IMR-90 (cell line): ENCODE results near the gene STX18. TPM values are rescaled to one million over a fixed set of nuclear protein-coding genes. Genes with fewer than 3 reads are reported as not detected.
A peak's percentile ranks its signal among the peaks of the same experiment; 100 is the strongest.

Source experiments
- ATAC-seq: fragments of 200-7000 bp; cut with Tn5 transposase; 2 replicates; pipeline ENCODE4 v1.9.1; 2020; ENCODE audit warnings: low read depth, mild to moderate bottlenecking, moderate library complexity
- BruUV-seq: library from RNA; stranded (reverse); fragments of 400-500 nt; replicated peaks from 2 replicates; lab custom pipeline; 2021; lab: Mats Ljungman, UMichigan
- CTCF ChIA-PET: fragments of 300-600 bp; formaldehyde crosslinking; extraction: SDS; loops from one replicate; lab custom pipeline; 2021; ENCODE audit warnings: antibody characterized with exemption; lab: Yijun Ruan, JAX
- POLR2A ChIA-PET: fragments of 300-600 bp; sonication (Branson Sonifier 250); formaldehyde crosslinking; loops from one replicate; lab custom pipeline; 2022; ENCODE audit warnings: antibody characterized with exemption; ENCODE audit not compliant: unreplicated experiment; lab: Charles Lee
- DNase-seq: peaks from one replicate; pipeline ENCODE4 v3.0.0; 2013
- H2AFZ ChIP-seq: replicated peaks from 2 replicates; pipeline ENCODE3; 2013; ENCODE audit warnings: low read length, mild to moderate bottlenecking; ENCODE audit not compliant: poor library complexity
- H2AK5ac ChIP-seq: 2 replicates; pipeline ENCODE4 v1.6.1; 2013; ENCODE audit warnings: low read depth, low read length, inconsistent platforms
- H2AK9ac ChIP-seq: replicated peaks from 2 replicates; pipeline ENCODE3; 2013; ENCODE audit warnings: mild to moderate bottlenecking, low read depth, low read length, moderate library complexity; ENCODE audit not compliant: poor library complexity
- H2BK120ac ChIP-seq: 2 replicates; pipeline ENCODE4 v1.6.1; 2013; ENCODE audit warnings: low read depth, low read length, inconsistent platforms
- H2BK15ac ChIP-seq: 3 replicates; pipeline ENCODE4 v1.6.1; 2013; ENCODE audit warnings: low read depth, low read length, inconsistent platforms
- H2BK20ac ChIP-seq: 2 replicates; pipeline ENCODE4 v1.6.1; 2013; ENCODE audit warnings: low read depth, mild to moderate bottlenecking, inconsistent platforms, low read length, moderate library complexity
- H2BK5ac ChIP-seq: 2 replicates; pipeline ENCODE4 v1.6.1; 2013; ENCODE audit warnings: mild to moderate bottlenecking, low read depth, low read length, inconsistent platforms; ENCODE audit not compliant: poor library complexity, severe bottlenecking
- H3K14ac ChIP-seq: replicated peaks from 2 replicates; pipeline ENCODE4 v1.6.1; 2013; ENCODE audit warnings: low read depth, low read length, inconsistent platforms
- H3K18ac ChIP-seq: 2 replicates; pipeline ENCODE4 v1.6.1; 2013; ENCODE audit warnings: low read depth, low read length, control low read depth
- H3K23ac ChIP-seq: 2 replicates; pipeline ENCODE4 v1.6.1; 2013; ENCODE audit warnings: low read depth, low read length, inconsistent platforms
- H3K27ac ChIP-seq: 2 replicates; pipeline ENCODE4 v1.5.1; 2013; ENCODE audit warnings: mild to moderate bottlenecking, control low read depth, low read length; ENCODE audit not compliant: insufficient read depth
- H3K27me3 ChIP-seq: 2 replicates; pipeline ENCODE4 v1.6.1; 2013; ENCODE audit warnings: low read length; ENCODE audit not compliant: control insufficient read depth, insufficient read depth
- H3K36me3 ChIP-seq: 2 replicates; pipeline ENCODE4 v1.6.1; 2013; ENCODE audit warnings: low read length, mixed read lengths; ENCODE audit not compliant: control insufficient read depth, insufficient read depth
- H3K4ac ChIP-seq: 2 replicates; pipeline ENCODE4 v1.6.1; 2013; ENCODE audit warnings: low read depth, low read length, inconsistent platforms
- H3K4me1 ChIP-seq: 2 replicates; pipeline ENCODE4 v1.6.1; 2013; ENCODE audit warnings: low read length, mixed read lengths; ENCODE audit not compliant: control insufficient read depth, insufficient read depth
- H3K4me2 ChIP-seq: 2 replicates; pipeline ENCODE4 v1.6.1; 2013; ENCODE audit warnings: low read depth, mild to moderate bottlenecking, control low read depth, low read length, moderate library complexity
- H3K4me3 ChIP-seq: 2 replicates; pipeline ENCODE4 v1.5.1; 2013; ENCODE audit warnings: low read depth, mild to moderate bottlenecking, control low read depth, low read length, moderate library complexity; ENCODE audit not compliant: insufficient read depth
- H3K56ac ChIP-seq: 2 replicates; pipeline ENCODE4 v1.6.1; 2013; ENCODE audit warnings: low read length, inconsistent platforms; ENCODE audit not compliant: insufficient read depth; ENCODE audit errors: extremely low read depth
- H3K79me1 ChIP-seq, 2 experiments: 2 replicates each; pipeline ENCODE4 v1.6.1; 2013; ENCODE audit warnings: low read length in 2 of 2, inconsistent platforms in 1 of 2, low read depth in 1 of 2
- H3K9ac ChIP-seq: 2 replicates; pipeline ENCODE4 v1.6.1; 2013; ENCODE audit warnings: low read depth, low read length, control low read depth
- H3K9me1 ChIP-seq: 2 replicates; pipeline ENCODE4 v1.6.1; 2013; ENCODE audit warnings: low read length, inconsistent platforms; ENCODE audit not compliant: insufficient read depth
- H3K9me3 ChIP-seq: 2 replicates; pipeline ENCODE4 v1.6.1; 2013; ENCODE audit warnings: low read length; ENCODE audit not compliant: control insufficient read depth, insufficient read depth
- H4K20me1 ChIP-seq: 2 replicates; pipeline ENCODE4 v1.6.1; 2013; ENCODE audit warnings: low read length, inconsistent platforms; ENCODE audit not compliant: insufficient read depth
- H4K5ac ChIP-seq: 2 replicates; pipeline ENCODE4 v1.6.1; 2013; ENCODE audit warnings: mild to moderate bottlenecking, low read depth, low read length, control low read depth
- H4K8ac ChIP-seq, 2 experiments: 2 replicates each; pipeline ENCODE4 v1.6.1; 2013; ENCODE audit warnings: low read depth in 2 of 2, low read length in 2 of 2, control low read depth in 1 of 2, inconsistent platforms in 1 of 2
- H4K91ac ChIP-seq: 2 replicates; pipeline ENCODE4 v1.6.1; 2013; ENCODE audit warnings: low read depth, low read length, inconsistent platforms; ENCODE audit not compliant: insufficient read depth
- BHLHE40 ChIP-seq: fragments of 150-350 bp; IDR thresholded peaks from 2 replicates; pipeline ENCODE4 v1.6.1; 2016; ENCODE audit warnings: mild to moderate bottlenecking, low read depth, low read length
- CHD1 ChIP-seq: IDR thresholded peaks from 2 replicates; pipeline ENCODE4 v1.6.1; 2012; ENCODE audit warnings: low read depth, low read length, improper control_type of control experiment
- MXI1 ChIP-seq: IDR thresholded peaks from 2 replicates; pipeline ENCODE4 v1.6.1; 2012; ENCODE audit warnings: low read depth, mild to moderate bottlenecking, low read length, moderate library complexity, borderline replicate concordance
- RFX5 ChIP-seq: IDR thresholded peaks from 2 replicates; pipeline ENCODE4 v1.8.0; 2012; ENCODE audit warnings: low read depth, mild to moderate bottlenecking, low read length, moderate library complexity
- WGBS, 2 experiments: methylation state at CpG; one replicate each; pipeline versions ENCODE4 v1.1.5 to v1.1.7; 2013; ENCODE audit warnings: missing lambda C conversion rate in 2 of 2; ENCODE audit not compliant: insufficient read length in 1 of 2; ENCODE audit errors: extremely low coverage in 2 of 2; 5-methylcytosine and 5-hydroxymethylcytosine counted together
- dilution Hi-C: fragments of 300-500 bp; cut with HindIII; formaldehyde crosslinking; loops from one replicate; pipeline ENCODE4 v1.14.3; 2018; ENCODE audit warnings: low sequenced_read_pairs; ENCODE audit not compliant: unreplicated experiment
- in situ Hi-C: fragments of 300-500 bp; cut with MboI; formaldehyde crosslinking; loops from 3 replicates; pipeline ENCODE4 v1.14.3; 2019; ENCODE audit warnings: low sequenced_read_pairs, inconsistent platforms, mixed read lengths
- intact Hi-C: fragments of 100-400 bp; cut with micrococcal nuclease; formaldehyde crosslinking; loops from 2 replicates; pipeline ENCODE4 v1.10.0; 2022
- polyA plus RNA-seq, 3 experiments: library from polyadenylated mRNA; depleted of rRNA; stranded (reverse); fragments of >200 nt; gene quantifications; 2 replicates each; pipeline ENCODE4 v1.2.3, GENCODE V29; 2012; ENCODE audit warnings: low replicate concordance in 1 of 3
- total RNA-seq: library from RNA; depleted of rRNA; stranded (reverse); fragments of >200 nt; gene quantifications from 2 replicates; pipeline ENCODE4 v1.2.3, GENCODE V29; 2012

Gene STX18
- total and polyA plus RNA-seq, 2 of the 4 experiments (the other 2 are of a cell fraction), result 20.1 to 23.4 TPM

GRCh38 chr4:4479366-4479765, 62.5 kb downstream of the STX18 start:
- TF ChIP-seq RFX5 (no peak), BHLHE40 (no peak), MXI1 (no peak), CHD1 (no peak)
- no peak overlapping the region for H2AK9ac ChIP-seq
- no peak overlapping the region for H2BK120ac ChIP-seq
- BruUV-seq, result no TSS peak
- no peak overlapping the region for H2BK5ac ChIP-seq
- H3K4me2 ChIP-seq, result peak overlapping the region; percentile 45; the same call in 1 of the 2 replicates
- peaks cover 16% of the 10 kb centered on the region for H4K20me1 ChIP-seq
- dilution Hi-C loops, result no loop called here
- H3K27me3 ChIP-seq, result no peaks in the 10 kb centered on the region
- in situ Hi-C loops, result no loop called here
- peaks cover 5% of the 10 kb centered on the region; the same call in 1 of the 2 replicates for H3K9me1 ChIP-seq
- no peaks in the 10 kb centered on the region for H3K36me3 ChIP-seq
- no peak overlapping the region for H3K56ac ChIP-seq
- no peak overlapping the region for H2BK15ac ChIP-seq
- peaks cover 35 to 53% of the 10 kb centered on the region in 2 experiments for H3K79me1 ChIP-seq
- no peak overlapping the region for H3K23ac ChIP-seq
- no peak overlapping the region for H3K9ac ChIP-seq
- WGBS, 2 experiments, result 100% methylated on average over 1 of the region's 2 CpGs; no CpG with 5 or more reads in 1 of the 2 experiments
- H4K8ac ChIP-seq, result no peak overlapping the region
- H3K14ac ChIP-seq, result no peak overlapping the region
- H3K4ac ChIP-seq, result no peak overlapping the region
- POLR2A ChIA-PET, result no interaction called here
- H3K27ac ChIP-seq, result no peak overlapping the region
- no peak overlapping the region for H2AK5ac ChIP-seq
- CTCF ChIA-PET, result interaction anchor here (0.7 kb wide), 1 partner anchor 232 kb away, joined by 3 read pairs; no protein-coding TSS in a partner anchor
- H2AFZ ChIP-seq, result no peak overlapping the region
- H3K9me3 ChIP-seq, result no peaks in the 10 kb centered on the region
- no peak overlapping the region for H4K5ac ChIP-seq
- ATAC-seq (no peak), DNase-seq (no peak)
- intact Hi-C loops, result no loop called here
- no peak overlapping the region for H2BK20ac ChIP-seq
- no peak overlapping the region for H4K91ac ChIP-seq
- H3K4me1 ChIP-seq, result peaks cover 13% of the 10 kb centered on the region
- no peak overlapping the region for H3K4me3 ChIP-seq
- no peak overlapping the region for H3K18ac ChIP-seq
